Jurkat, Clone E6-1 (cell line): Measurements from ENCODE around the gene MARK2. TPM values are rescaled to one million over a fixed set of nuclear protein-coding genes. Genes with fewer than 3 reads are reported as not detected.
"Not testable (repeated sequence)": the region's sequence is repeated elsewhere in the genome, so short reads cannot be mapped to it uniquely, and the experiment has no call there.

Experiments
- DNase-seq: peaks from one replicate; pipeline ENCODE4 v3.0.0-alpha.2; 2011; ENCODE audit warnings: low read depth, low spot score
- H3K4me3 ChIP-seq: 2 replicates; pipeline ENCODE4 v1.5.1; 2011; ENCODE audit warnings: mild to moderate bottlenecking, low read length, control low read depth, moderate library complexity
- polyA plus RNA-seq: library from polyadenylated mRNA; unstranded; fragments of >200 nt; gene quantifications from one replicate; pipeline ENCODE4 v1.2.1, GENCODE V29; 2012; ENCODE audit warnings: missing spikeins; ENCODE audit not compliant: insufficient read length, insufficient read depth

MARK2 gene
- 21.7 TPM for polyA plus RNA-seq

- H3K4me3 ChIP-seq: peak within 1 kb of the TSS; percentile 91
- peak; percentile 97 for DNase-seq
Observed at GRCh38 chr11:63838678-63839507, at the start of gene MARK2. Gene MARK2, plus strand, starts transcription at chr11:63839110. Its CDS starts 397 bp downstream, at chr11:63839507.

- no peak overlapping the region for H3K4me3 ChIP-seq
- DNase-seq: no peak
Observed at GRCh38 chr11:63791495-63792167, 47.3 kb upstream of the MARK2 start.

- no peak for DNase-seq
- H3K4me3 ChIP-seq: no peak overlapping the region
Observed at GRCh38 chr11:63793161-63793560, 45.7 kb upstream of the MARK2 start.

- DNase-seq: no peak
- H3K4me3 ChIP-seq: no peak overlapping the region
Observed at GRCh38 chr11:63795066-63795465, 43.8 kb upstream of the MARK2 start.

- DNase-seq: no peak
- no peak overlapping the region for H3K4me3 ChIP-seq
Observed at GRCh38 chr11:63800921-63801320, 38.0 kb upstream of the MARK2 start.

GRCh38 chr11:63802637-63803414 lies 36.1 kb upstream of the MARK2 start:
- peak; percentile 20 for DNase-seq
- no peak overlapping the region for H3K4me3 ChIP-seq

GRCh38 chr11:63804259-63804658 lies 34.7 kb upstream of the MARK2 start:
- H3K4me3 ChIP-seq: no peak overlapping the region
- no peak for DNase-seq

GRCh38 chr11:63805844-63806415 lies 33.0 kb upstream of the MARK2 start:
- no peak overlapping the region for H3K4me3 ChIP-seq
- no peak for DNase-seq

- H3K4me3 ChIP-seq, DNase-seq: not testable (repeated sequence)
Observed at GRCh38 chr11:63810383-63810782, 28.5 kb upstream of the MARK2 start.

GRCh38 chr11:63811522-63811921 lies 27.4 kb upstream of the MARK2 start:
- no peak for DNase-seq
- no peak overlapping the region for H3K4me3 ChIP-seq

- DNase-seq: peak; percentile 44
- H3K4me3 ChIP-seq: peak within 1 kb of the TSS; percentile 90
Observed at GRCh38 chr11:63813035-63813562, 25.8 kb upstream of the MARK2 start, which contains the start of gene SPINDOC. Gene SPINDOC, plus strand, starts transcription at chr11:63813456. Its CDS starts 231 bp downstream, at chr11:63813687.

GRCh38 chr11:63813563-63814382 lies 25.1 kb upstream of the MARK2 start:
- peak overlapping the region; percentile 90 for H3K4me3 ChIP-seq
- DNase-seq: peak; percentile 44

- H3K4me3 ChIP-seq: peak overlapping the region; percentile 90
- DNase-seq: no peak
Observed at GRCh38 chr11:63814383-63814736, 24.6 kb upstream of the MARK2 start.

- no peak for DNase-seq
- no peak overlapping the region for H3K4me3 ChIP-seq
Observed at GRCh38 chr11:63816166-63816565, 22.7 kb upstream of the MARK2 start.

- H3K4me3 ChIP-seq: no peak overlapping the region
- DNase-seq: no peak
Observed at GRCh38 chr11:63816732-63817131, 22.2 kb upstream of the MARK2 start.

GRCh38 chr11:63817758-63818498 lies 21.0 kb upstream of the MARK2 start:
- DNase-seq: no peak
- H3K4me3 ChIP-seq: no peak overlapping the region

- no peak for DNase-seq
Observed at GRCh38 chr11:63818609-63819008, 20.3 kb upstream of the MARK2 start.

GRCh38 chr11:63821411-63821810 lies 17.5 kb upstream of the MARK2 start:
- no peak overlapping the region for H3K4me3 ChIP-seq
- DNase-seq: no peak

More at GRCh38 chr11:63818609-63819008, 20.3 kb upstream of the MARK2 start:
- H3K4me3 ChIP-seq: no peak overlapping the region
